Left lobe of liver (tissue), 2 donors: ENCODE measurements around the gene MAMLD1. TPM values are rescaled to one million over a fixed set of nuclear protein-coding genes. Genes with fewer than 3 reads are reported as not detected.

Experiments used
- ATAC-seq: fragments of 200-7000 bp; cut with Tn5 transposase; one replicate; pipeline ENCODE4 v1.9.1; 2020; ENCODE audit warnings: mild to moderate bottlenecking, moderate library complexity
- DNase-seq: peaks from one replicate; pipeline ENCODE4 v3.0.0-alpha.2; 2020; ENCODE audit warnings: low spot score
- total RNA-seq: library from RNA; stranded (reverse); gene quantifications from one replicate; pipeline ENCODE4 v1.2.1, GENCODE V29; 2021
- donor health status: DM: no; HTN: no; CAD: no; lungs with moderate emphysema.
- donor health status: DM: no; HTN: yes; CAD: no.

MAMLD1 gene
- total RNA-seq, 1 donor from 2014 or later = 3.1 TPM

- DNase-seq (no peak), ATAC-seq (no peak)
These were observed 11.0 kb upstream of the MAMLD1 start for GRCh38 chrX:150352114-150352513.

- ATAC-seq = no peak
- DNase-seq = no peak
These were observed 10.5 kb upstream of the MAMLD1 start for GRCh38 chrX:150352581-150352980.

GRCh38 chrX:150355913-150356312 is 7.2 kb upstream of the MAMLD1 start:
- DNase-seq (no peak), ATAC-seq (peak; percentile 40)

- ATAC-seq = no peak
- DNase-seq = no peak
These were observed 5.3 kb upstream of the MAMLD1 start for GRCh38 chrX:150357790-150358189.

GRCh38 chrX:150358651-150359050 is 4.5 kb upstream of the MAMLD1 start:
- DNase-seq = no peak
- ATAC-seq = no peak

GRCh38 chrX:150360331-150360730 is 2.8 kb upstream of the MAMLD1 start:
- DNase-seq = no peak
- ATAC-seq = no peak

GRCh38 chrX:150361070-150361776 is 1.9 kb upstream of the MAMLD1 start:
- DNase-seq (no peak), ATAC-seq (peak; percentile 5)

- ATAC-seq = peak; percentile 50
- DNase-seq = peak; percentile 58
These were observed 1.3 kb upstream of the MAMLD1 start for GRCh38 chrX:150361777-150362351.

GRCh38 chrX:150363561-150364346 is 637 bp downstream of the MAMLD1 start:
- DNase-seq (peak; percentile 47), ATAC-seq (peak; percentile 47)

- peak; percentile 30 for ATAC-seq
- no peak for DNase-seq
These were observed 1.4 kb downstream of the MAMLD1 start for GRCh38 chrX:150364347-150365050.

- peak; percentile 64 for ATAC-seq
- peak; percentile 74 for DNase-seq
These were observed 2.2 kb downstream of the MAMLD1 start for GRCh38 chrX:150365051-150365989.

GRCh38 chrX:150365990-150366911 is 3.1 kb downstream of the MAMLD1 start:
- ATAC-seq (no peak), DNase-seq (peak; percentile 47)

GRCh38 chrX:150366951-150367545 is 3.9 kb downstream of the MAMLD1 start:
- DNase-seq = no peak
- no peak for ATAC-seq

GRCh38 chrX:150370589-150371312 is 7.6 kb downstream of the MAMLD1 start:
- DNase-seq = no peak
- ATAC-seq = no peak

GRCh38 chrX:150371877-150372276 is 8.8 kb downstream of the MAMLD1 start:
- ATAC-seq (no peak), DNase-seq (no peak)

- DNase-seq (no peak), ATAC-seq (no peak)
These were observed 9.2 kb downstream of the MAMLD1 start for GRCh38 chrX:150372280-150372679.

GRCh38 chrX:150372756-150373155 is 9.6 kb downstream of the MAMLD1 start:
- ATAC-seq = no peak
- no peak for DNase-seq

GRCh38 chrX:150375243-150375770 is 12.2 kb downstream of the MAMLD1 start:
- no peak for DNase-seq

More at GRCh38 chrX:150375243-150375770, 12.2 kb downstream of the MAMLD1 start:
- ATAC-seq = peak; percentile 87
